Activated T-helper 17 cell treated with anti-CD3 and anti-CD28 coated beads, Interleukin-2, amount 50 U/mL, for 72 hours (primary cell): Measurements from ENCODE around the gene MARK2. TPM values are rescaled to one million over a fixed set of nuclear protein-coding genes. Genes with fewer than 3 reads are reported as not detected.

ENCODE experiments used
- ATAC-seq: fragments of 150-1000 bp; cut with Tn5 transposase; replicated peaks from 2 replicates; pipeline ENCODE4 v1.10.0; 2021; ENCODE audit warnings: mild to moderate bottlenecking, moderate library complexity
- H3K27ac Mint-ChIP-seq: one replicate; pipeline ENCODE4 v1.8.0; 2022; ENCODE audit warnings: mixed read lengths
- H3K27me3 Mint-ChIP-seq: one replicate; pipeline ENCODE4 v1.8.0; 2022; ENCODE audit warnings: mixed read lengths
- H3K36me3 Mint-ChIP-seq: one replicate; pipeline ENCODE4 v1.8.0; 2022; ENCODE audit warnings: low read depth, mild to moderate bottlenecking, mixed read lengths
- H3K4me1 Mint-ChIP-seq: one replicate; pipeline ENCODE4 v1.8.0; 2022; ENCODE audit warnings: mixed read lengths
- H3K4me3 Mint-ChIP-seq: one replicate; pipeline ENCODE4 v1.8.0; 2022; ENCODE audit warnings: mild to moderate bottlenecking, mixed read lengths
- H3K9me3 Mint-ChIP-seq: one replicate; pipeline ENCODE4 v1.8.0; 2022; ENCODE audit warnings: mixed read lengths
- total RNA-seq, 2 donors: library from RNA; stranded (reverse); gene quantifications; one replicate each; pipeline ENCODE4 v1.2.3, GENCODE V29; 2022

The MARK2 gene
- total RNA-seq, 2 donors from 2014 or later: 24.1 to 35.8 TPM

DNA sequence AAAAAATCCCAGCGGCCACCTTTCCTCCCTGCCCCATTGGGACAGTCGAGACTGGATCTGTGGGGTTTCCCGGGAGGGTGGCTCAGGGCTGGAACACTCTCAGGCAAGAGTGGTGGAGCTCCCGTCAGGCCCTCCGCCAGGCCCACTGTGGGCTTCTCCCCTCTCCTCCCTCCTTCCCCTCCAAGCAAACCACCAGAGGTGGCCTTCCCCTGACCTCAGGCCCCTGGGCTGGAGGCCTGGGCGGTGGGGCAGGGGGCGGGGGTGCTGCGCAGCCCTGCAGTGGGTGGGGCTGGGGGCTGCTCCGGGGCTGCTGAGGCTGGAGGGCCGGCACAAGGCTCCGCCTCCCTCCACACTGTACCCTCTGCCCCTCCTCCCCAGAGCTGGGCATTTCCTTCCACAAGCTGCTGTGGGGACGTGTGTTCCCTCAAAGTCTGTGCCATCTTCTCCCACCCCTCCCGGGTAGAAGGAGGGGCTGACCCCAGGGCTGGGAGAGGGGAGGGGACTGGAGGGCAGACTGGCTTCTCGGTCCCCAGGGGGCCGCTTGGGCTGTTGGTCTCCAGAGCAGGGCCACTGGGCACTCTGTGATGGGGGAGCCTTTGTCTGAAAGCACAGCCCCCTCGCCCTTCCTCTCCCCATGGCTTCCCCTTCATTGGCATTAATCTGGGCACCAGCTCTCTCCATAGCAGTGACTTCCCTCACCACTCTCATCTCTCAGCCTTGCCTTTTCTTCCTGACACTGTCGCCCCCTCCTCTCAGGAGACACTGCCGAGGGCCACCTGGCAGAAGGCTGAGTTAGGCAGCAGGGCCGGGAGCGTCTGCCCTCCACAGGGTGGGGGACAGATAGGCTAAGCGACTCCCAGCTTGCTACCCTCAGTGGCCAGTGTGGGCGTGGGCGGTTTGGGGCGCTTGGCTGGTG lies 70.9 kb downstream of the MARK2 start:
- Mint-ChIP-seq H3K27me3 (no peaks in the 10 kb centered on the region), H3K9me3 (no peaks in the 10 kb centered on the region), H3K36me3 (peaks cover 51% of the 10 kb centered on the region), H3K4me3 (no peak overlapping the region), H3K4me1 (no peaks in the 10 kb centered on the region), H3K27ac (no peak overlapping the region)
- ATAC-seq: no peak

GRCh38 chr11:63910675-63911074 lies 71.8 kb downstream of the MARK2 start:
- no peak for ATAC-seq
- no peak overlapping the region for H3K27ac Mint-ChIP-seq
- H3K27me3 Mint-ChIP-seq: no peaks in the 10 kb centered on the region
- H3K4me3 Mint-ChIP-seq: no peak overlapping the region
- H3K36me3 Mint-ChIP-seq: peaks cover 43% of the 10 kb centered on the region
- H3K4me1 Mint-ChIP-seq: no peaks in the 10 kb centered on the region
- H3K9me3 Mint-ChIP-seq: no peaks in the 10 kb centered on the region

GRCh38 chr11:63911440-63911839 lies 72.5 kb downstream of the MARK2 start:
- Mint-ChIP-seq H3K9me3 (no peaks in the 10 kb centered on the region), H3K36me3 (peaks cover 35% of the 10 kb centered on the region), H3K27ac (no peak overlapping the region), H3K4me1 (no peaks in the 10 kb centered on the region), H3K27me3 (no peaks in the 10 kb centered on the region), H3K4me3 (no peak overlapping the region)
- ATAC-seq: no peak

DNA sequence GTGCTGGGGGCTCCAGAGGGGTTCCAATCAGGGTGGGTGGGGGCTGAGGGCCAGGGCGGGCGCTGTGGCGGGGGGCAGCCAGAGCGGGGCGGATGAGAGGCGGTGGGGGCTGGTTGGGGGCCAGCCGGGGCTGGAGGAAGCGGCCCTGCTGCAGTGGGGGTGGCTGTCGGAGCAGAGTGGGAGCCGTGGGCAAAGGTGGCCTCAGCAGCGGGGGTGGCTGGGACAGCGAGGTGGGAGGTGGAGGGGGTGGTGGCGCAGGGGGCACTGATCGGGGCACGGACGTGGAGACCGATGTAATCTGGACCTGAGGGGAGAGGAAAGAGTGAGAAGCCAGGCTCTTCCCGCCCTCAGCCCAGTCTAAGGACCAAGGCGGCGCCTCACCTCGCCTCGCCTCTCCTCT lies 73.0 kb downstream of the MARK2 start:
- H3K27me3 Mint-ChIP-seq: no peaks in the 10 kb centered on the region
- peaks cover 31% of the 10 kb centered on the region for H3K36me3 Mint-ChIP-seq
- H3K9me3 Mint-ChIP-seq: no peaks in the 10 kb centered on the region
- H3K4me3 Mint-ChIP-seq: no peak overlapping the region
- ATAC-seq: no peak
- no peaks in the 10 kb centered on the region for H3K4me1 Mint-ChIP-seq
- no peak overlapping the region for H3K27ac Mint-ChIP-seq

GRCh38 chr11:63912678-63913077 lies 73.8 kb downstream of the MARK2 start:
- Mint-ChIP-seq H3K36me3 (peaks cover 28% of the 10 kb centered on the region), H3K4me1 (no peaks in the 10 kb centered on the region), H3K27ac (no peak overlapping the region), H3K27me3 (no peaks in the 10 kb centered on the region), H3K4me3 (no peak overlapping the region), H3K9me3 (no peaks in the 10 kb centered on the region)
- ATAC-seq: no peak

DNA sequence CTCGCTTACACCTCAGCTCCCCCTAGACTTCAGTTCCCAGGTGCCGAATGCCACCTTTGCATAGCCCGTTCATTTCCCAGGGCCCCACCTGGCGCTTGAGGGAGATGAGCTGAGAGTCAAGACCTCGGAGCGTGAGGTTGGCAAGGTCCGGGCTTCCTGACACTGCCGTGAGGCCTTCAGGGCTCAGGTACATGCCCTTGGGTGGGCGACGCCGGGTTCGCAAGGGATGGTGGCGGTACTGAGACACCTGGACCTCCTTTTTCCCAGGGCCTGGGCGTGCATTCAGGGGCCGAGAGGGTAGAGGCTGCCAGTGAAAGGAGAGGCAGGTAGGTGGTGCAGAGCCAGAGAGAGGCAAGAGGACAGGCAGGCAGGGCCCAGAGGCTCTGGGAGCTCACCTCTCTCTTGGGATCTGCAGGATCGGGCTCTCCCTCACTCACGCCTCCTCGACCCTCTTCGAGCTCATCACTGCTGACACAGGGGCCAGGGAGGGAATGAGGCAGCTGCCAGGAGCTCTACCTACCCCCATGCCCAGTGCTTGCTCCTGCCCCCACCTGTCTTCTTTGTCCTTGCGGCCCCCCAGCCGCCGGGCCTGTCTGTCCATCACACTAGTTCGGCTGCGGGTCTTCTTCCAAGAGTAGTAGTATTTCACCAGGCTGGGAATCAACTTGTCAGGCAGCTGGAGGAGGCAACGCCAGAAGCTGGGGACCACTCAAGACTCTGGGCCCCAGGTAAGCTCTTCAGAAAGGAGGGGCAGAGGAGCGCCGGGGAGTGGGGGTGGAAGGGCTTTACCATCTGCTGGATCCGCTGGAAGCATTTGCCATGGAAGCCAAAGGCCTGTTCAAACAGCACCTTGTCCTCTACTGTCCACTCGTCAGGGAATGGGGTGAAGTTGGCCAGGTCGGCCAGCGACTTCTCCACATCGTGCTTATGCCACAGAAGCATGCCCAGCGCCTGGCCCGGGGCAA lies 75.2 kb downstream of the MARK2 start:
- ATAC-seq: no peak
- H3K9me3 Mint-ChIP-seq: no peaks in the 10 kb centered on the region
- H3K27ac Mint-ChIP-seq: no peak overlapping the region
- H3K27me3 Mint-ChIP-seq: no peaks in the 10 kb centered on the region
- peaks cover 13% of the 10 kb centered on the region for H3K36me3 Mint-ChIP-seq
- H3K4me3 Mint-ChIP-seq: no peak overlapping the region
- peaks cover 5% of the 10 kb centered on the region for H3K4me1 Mint-ChIP-seq

- Mint-ChIP-seq H3K4me3 (no peak overlapping the region), H3K36me3 (peaks cover 8% of the 10 kb centered on the region), H3K9me3 (no peaks in the 10 kb centered on the region), H3K4me1 (peaks cover 5% of the 10 kb centered on the region), H3K27me3 (no peaks in the 10 kb centered on the region), H3K27ac (no peak overlapping the region)
- ATAC-seq: no peak
Observed at GRCh38 chr11:63914896-63915691, 76.2 kb downstream of the MARK2 start.

GRCh38 chr11:63915961-63916836 lies 77.3 kb downstream of the MARK2 start:
- peak overlapping the region; percentile 67 for H3K4me3 Mint-ChIP-seq
- peaks cover 5% of the 10 kb centered on the region for H3K4me1 Mint-ChIP-seq
- H3K27ac Mint-ChIP-seq: no peak overlapping the region
- no peaks in the 10 kb centered on the region for H3K27me3 Mint-ChIP-seq
- no peaks in the 10 kb centered on the region for H3K9me3 Mint-ChIP-seq
- H3K36me3 Mint-ChIP-seq: no peaks in the 10 kb centered on the region
- peak; percentile 20 for ATAC-seq

DNA sequence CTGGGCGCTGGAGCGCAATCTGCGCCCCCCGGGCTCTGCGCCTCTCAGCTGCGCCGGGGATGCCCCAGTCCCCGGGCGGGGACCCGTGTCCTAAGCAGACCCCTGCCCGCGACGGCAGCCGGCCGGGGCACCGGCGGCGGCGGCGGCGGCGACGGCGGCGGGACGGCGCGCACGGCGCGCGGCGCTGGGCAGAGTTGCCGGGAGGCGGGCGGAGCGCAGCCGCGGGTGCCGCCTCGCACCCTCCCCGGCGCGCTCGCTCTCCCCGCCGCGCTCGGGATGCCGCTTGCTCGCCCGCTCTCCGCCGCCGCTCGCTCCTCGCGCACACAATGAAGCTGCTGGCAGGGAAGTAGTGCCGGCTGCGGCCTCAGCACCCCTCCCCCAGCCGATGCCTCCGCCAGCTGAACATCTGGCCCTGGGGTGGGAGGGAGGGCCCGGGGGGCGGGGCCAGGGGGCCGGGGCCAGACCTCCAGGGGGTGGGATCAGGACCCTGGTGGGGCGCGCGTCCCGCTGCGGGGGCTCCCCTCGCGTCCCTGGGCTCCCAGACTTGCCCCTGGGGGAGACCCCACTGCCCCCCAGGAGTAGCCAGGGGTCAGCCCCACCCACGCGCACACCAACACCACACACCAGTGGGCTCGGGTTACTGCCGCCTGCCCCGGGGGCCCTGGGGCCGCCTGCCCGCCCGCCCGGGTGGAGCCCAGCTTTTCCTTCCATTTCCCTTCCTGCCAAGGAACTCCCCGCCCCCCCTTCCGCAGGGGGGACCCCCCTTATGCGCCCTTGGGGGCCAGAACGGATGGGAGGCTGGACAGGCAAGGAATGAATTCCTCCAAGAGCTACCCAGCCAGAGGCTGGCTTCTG lies 78.2 kb downstream of the MARK2 start, which contains the start of gene RCOR2:
RCOR2 (minus strand) TSS at position 328 of the 855 bp plus-strand sequence. CDS start 708 bp downstream, outside the sequence.
- H3K36me3 Mint-ChIP-seq: no peaks in the 10 kb centered on the region
- peak within 1 kb of the TSS; percentile 67 for H3K4me3 Mint-ChIP-seq
- H3K27ac Mint-ChIP-seq: no peak within 1 kb of the TSS
- no peaks in the 10 kb centered on the region for H3K27me3 Mint-ChIP-seq
- H3K9me3 Mint-ChIP-seq: no peaks in the 10 kb centered on the region
- ATAC-seq: peak; percentile 58
- H3K4me1 Mint-ChIP-seq: peaks cover 5% of the 10 kb centered on the region

GRCh38 chr11:63917692-63918506 lies 79.0 kb downstream of the MARK2 start:
- no peaks in the 10 kb centered on the region for H3K9me3 Mint-ChIP-seq
- peak; percentile 14 for ATAC-seq
- H3K4me1 Mint-ChIP-seq: peaks cover 5% of the 10 kb centered on the region
- H3K36me3 Mint-ChIP-seq: no peaks in the 10 kb centered on the region
- H3K4me3 Mint-ChIP-seq: peak overlapping the region; percentile 65
- no peaks in the 10 kb centered on the region for H3K27me3 Mint-ChIP-seq
- H3K27ac Mint-ChIP-seq: no peak overlapping the region

- no peaks in the 10 kb centered on the region for H3K9me3 Mint-ChIP-seq
- H3K36me3 Mint-ChIP-seq: no peaks in the 10 kb centered on the region
- H3K27ac Mint-ChIP-seq: no peak overlapping the region
- ATAC-seq: no peak
- H3K4me3 Mint-ChIP-seq: peak overlapping the region; percentile 29
- peaks cover 5% of the 10 kb centered on the region for H3K4me1 Mint-ChIP-seq
- H3K27me3 Mint-ChIP-seq: no peaks in the 10 kb centered on the region
Observed at GRCh38 chr11:63918507-63919191, 79.7 kb downstream of the MARK2 start.
